AG09309 (cell line): ENCODE data around the gene MTHFSD.

Experiments used
- DNase-seq: peaks from one replicate; pipeline ENCODE4 v3.0.0-alpha.2; 2010; ENCODE audit warnings: low read depth
- H3K4me3 ChIP-seq: 2 replicates; pipeline ENCODE4 v1.5.1; 2011; ENCODE audit warnings: mild to moderate bottlenecking, low read depth, low read length, moderate library complexity; ENCODE audit not compliant: control insufficient read depth
- CTCF ChIP-seq: IDR thresholded peaks from 2 replicates; pipeline ENCODE4 v1.5.1; 2011; ENCODE audit warnings: mild to moderate bottlenecking, low read depth, low read length, inconsistent platforms; ENCODE audit not compliant: insufficient read depth, control insufficient read depth; ENCODE audit errors: missing control alignments

MTHFSD gene

GRCh38 chr16:86501989-86502855 is 52.8 kb downstream of the MTHFSD start:
- H3K4me3 ChIP-seq, result no peak overlapping the region
- no peak for DNase-seq
- no peak for TF ChIP-seq CTCF

DNA sequence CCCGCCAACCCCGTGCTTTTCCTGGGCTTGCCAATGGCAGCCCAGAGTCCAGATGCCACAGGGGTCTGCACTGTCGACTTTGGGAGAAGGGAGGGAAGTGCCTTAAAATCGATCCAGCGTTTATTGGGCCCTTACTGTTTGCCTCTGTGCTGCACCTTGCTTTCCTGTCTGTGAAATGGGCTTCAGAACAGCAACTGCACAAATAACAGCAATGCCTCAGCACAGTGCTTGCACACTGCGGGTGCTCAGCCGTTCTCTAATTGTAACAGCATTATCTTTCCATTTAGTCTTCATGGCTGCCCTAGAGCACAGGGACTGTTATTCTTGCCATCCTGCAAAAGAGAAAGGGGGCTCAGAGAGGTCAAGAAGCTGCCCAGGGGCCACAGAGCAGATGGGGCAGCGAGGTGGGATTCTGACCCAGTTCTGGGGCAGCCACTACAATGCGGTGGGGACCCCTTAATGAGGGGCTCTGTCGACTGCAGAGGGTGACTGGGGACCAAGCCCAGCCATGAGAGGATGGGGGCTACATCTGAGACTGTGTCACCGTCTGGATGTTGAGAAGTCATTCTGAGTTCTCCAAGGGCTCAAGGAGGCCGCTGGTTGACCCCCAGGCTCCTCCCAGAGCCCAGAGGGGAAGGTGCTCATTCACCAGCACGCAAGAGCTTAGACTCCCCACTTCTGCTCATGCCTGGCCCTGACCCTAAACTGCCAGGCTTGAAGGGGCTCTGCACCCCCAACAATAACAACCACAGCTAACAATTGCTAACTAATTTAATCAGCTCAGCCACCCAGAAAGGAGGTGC is 54.1 kb downstream of the MTHFSD start:
- DNase-seq, result no peak
- no peak overlapping the region for H3K4me3 ChIP-seq
- no peak for TF ChIP-seq CTCF

DNA sequence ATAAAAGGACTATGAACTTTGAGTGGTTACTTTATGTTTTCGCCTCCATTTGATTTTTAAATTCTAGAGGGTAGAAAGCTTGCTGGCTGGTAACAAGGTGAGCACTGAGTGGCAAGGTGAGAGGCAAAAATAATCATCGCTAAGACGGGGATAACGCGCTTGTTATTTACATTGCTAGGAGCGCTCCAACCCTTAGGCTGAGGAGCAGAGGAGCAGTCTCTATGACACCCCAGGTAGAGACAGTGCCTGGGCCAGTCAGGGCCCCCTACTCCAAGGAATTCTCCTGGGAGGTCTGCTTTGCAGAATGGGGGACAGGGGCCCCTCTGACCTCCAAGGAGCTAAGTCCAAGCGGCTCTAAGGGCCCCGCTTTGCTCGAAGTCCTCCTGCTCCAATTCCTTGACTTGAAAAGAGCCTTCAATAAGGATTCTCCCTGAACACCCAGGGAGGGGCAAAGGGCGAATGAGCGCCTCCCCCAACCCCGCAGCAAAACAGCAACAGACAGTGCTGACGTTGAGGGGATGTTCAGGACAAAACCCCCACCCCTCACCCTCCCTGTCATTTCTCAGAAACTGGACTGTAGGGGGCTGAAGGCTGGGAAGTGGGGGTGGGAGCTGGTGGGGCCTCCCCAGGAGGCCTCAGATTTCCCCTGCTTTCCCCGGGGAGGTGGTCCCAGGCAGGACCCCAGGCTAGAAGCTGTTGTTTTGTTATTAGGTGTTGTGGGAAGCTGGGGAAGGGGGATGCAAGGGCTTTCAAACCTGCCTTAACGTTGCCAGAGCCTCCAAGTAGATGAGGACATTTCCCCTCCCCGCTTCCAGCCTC is 54.9 kb downstream of the MTHFSD start:
- TF ChIP-seq CTCF, result no peak
- DNase-seq, result no peak
- no peak overlapping the region for H3K4me3 ChIP-seq

DNA sequence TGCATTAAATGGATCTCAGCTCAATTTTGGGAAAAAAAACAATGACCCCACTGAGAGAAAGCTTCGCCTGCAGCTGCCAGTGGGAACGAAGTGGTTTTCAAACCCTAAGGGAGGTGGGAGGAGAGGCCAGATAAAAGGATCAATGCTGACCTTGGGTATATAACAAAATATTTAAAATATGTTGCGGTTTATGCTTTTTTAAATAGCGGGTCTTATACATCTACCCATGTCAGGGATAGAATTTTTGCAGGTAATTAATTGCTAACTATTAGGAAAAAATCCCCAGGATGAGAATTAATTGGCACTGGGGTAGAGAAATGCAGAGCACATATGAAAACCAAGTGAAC is 55.6 kb downstream of the MTHFSD start:
- TF ChIP-seq CTCF, result no peak
- no peak for DNase-seq
- no peak overlapping the region for H3K4me3 ChIP-seq

GRCh38 chr16:86498671-86499439 is 56.2 kb downstream of the MTHFSD start:
- DNase-seq, result no peak
- H3K4me3 ChIP-seq, result no peak overlapping the region

More at GRCh38 chr16:86498671-86499439, 56.2 kb downstream of the MTHFSD start:
- no peak for TF ChIP-seq CTCF
